ENCODE results near the gene TMEM273.

- TF ChIP-seq IRF2 (CRISPR knock-in tag; IDR thresholded peaks at IDR 0.05; ENCODE audit: borderline replicate concordance, low read depth) = no peak
- TF ChIP-seq CTCF (IDR thresholded peaks at IDR 0.05) = no peak
- no peak for TF ChIP-seq ATF3 (CRISPR knock-in tag; conservative IDR thresholded peaks at IDR 0.05)
- TF ChIP-seq FOXP4 (CRISPR knock-in tag; IDR thresholded peaks at IDR 0.05) = no peak
- no peak for TF ChIP-seq ZNF532 (CRISPR knock-in tag; IDR thresholded peaks at IDR 0.05; ENCODE audit: borderline replicate concordance)
Measured at GRCh38 chr10:49204119-49204518, 15.9 kb upstream of the TMEM273 start.
